Immature natural killer cell (primary cell): ENCODE measurements around the gene SCARB1. TPM values are rescaled to one million over a fixed set of nuclear protein-coding genes. Genes with fewer than 3 reads are reported as not detected.

Experiments used
- DNase-seq, 3 donors: peaks; one replicate each; pipeline ENCODE4 v3.0.0; 2022; ENCODE audit warnings: mixed read lengths in 1 of 3
- H3K27ac Mint-ChIP-seq, 6 donors: one replicate each; pipeline ENCODE4 v1.8.0; 2020; ENCODE audit warnings: mixed read lengths in 6 of 6, mild to moderate bottlenecking in 5 of 6, inconsistent platforms in 4 of 6, moderate library complexity in 3 of 6
- H3K27me3 Mint-ChIP-seq, 3 donors: one replicate each; pipeline ENCODE4 v1.8.0; 2020 to 2021; ENCODE audit warnings: low read depth in 3 of 3, mild to moderate bottlenecking in 3 of 3, mixed read lengths in 3 of 3, moderate library complexity in 3 of 3, inconsistent platforms in 1 of 3
- H3K36me3 Mint-ChIP-seq, 3 donors: one replicate each; pipeline ENCODE4 v1.8.0; 2020; ENCODE audit warnings: mixed read lengths in 3 of 3, inconsistent platforms in 2 of 3, mild to moderate bottlenecking in 2 of 3
- H3K4me1 Mint-ChIP-seq, 2 donors: one replicate each; pipeline ENCODE4 v1.8.0; 2020; ENCODE audit warnings: inconsistent platforms in 2 of 2, mild to moderate bottlenecking in 2 of 2, mixed read lengths in 2 of 2, moderate library complexity in 1 of 2
- H3K4me3 Mint-ChIP-seq, 5 donors: one replicate each; pipeline ENCODE4 v1.8.0; 2020; ENCODE audit warnings: mild to moderate bottlenecking in 5 of 5, mixed read lengths in 5 of 5, inconsistent platforms in 3 of 5, moderate library complexity in 3 of 5
- H3K9me3 Mint-ChIP-seq, 6 donors: one replicate each; pipeline ENCODE4 v1.8.0; 2020; ENCODE audit warnings: mild to moderate bottlenecking in 6 of 6, mixed read lengths in 6 of 6, inconsistent platforms in 4 of 6, moderate library complexity in 3 of 6
- polyA plus RNA-seq, 3 donors: library from polyadenylated mRNA; unstranded; fragments of 300-500 nt; fragmentation: Illumina TruSeq; gene quantifications; one replicate each; pipeline ENCODE4 v1.2.3, GENCODE V29; 2021

The SCARB1 gene
- polyA plus RNA-seq, 3 donors from 2014 or later, result 1.3 to 10.5 (median 2.4) TPM

DNA sequence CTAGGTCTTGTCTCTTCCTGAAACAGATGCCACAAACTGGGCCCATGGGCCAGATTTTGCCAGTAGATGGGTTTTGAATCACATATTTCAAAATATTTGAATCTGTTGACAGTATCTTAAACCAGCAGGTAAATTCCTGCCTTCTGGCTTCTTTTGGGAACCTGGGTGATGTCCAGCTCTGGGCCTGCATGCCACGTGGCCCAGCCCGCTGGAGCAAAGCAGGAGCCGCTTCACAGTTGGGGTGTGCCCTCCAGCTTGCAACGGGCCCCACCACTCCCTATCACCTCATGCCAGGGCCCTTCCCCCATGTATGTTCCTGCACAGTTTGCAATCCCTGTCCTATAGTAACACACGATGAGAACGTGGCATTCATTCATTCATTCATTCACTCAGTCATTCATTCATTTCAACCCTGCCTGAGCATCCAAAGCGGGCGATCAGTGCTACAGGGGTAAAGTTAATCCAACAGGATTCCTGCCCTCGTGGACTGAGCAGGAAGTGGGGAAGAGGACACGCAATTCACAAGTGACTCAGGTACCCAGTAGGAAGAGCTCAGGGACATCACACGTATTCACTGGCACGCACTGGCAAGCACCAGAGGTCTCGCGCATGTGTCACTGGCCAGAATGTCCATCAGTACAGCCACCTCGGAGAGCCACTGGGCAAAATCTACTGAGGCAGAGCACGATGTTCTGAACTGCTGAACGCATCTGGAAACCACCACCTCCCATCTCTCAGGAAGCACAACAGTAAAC, 27.8 kb downstream of the SCARB1 start:
- Mint-ChIP-seq H3K27me3 (peaks cover 0 to 3% (median 2%) of the 10 kb centered on the region in 3 donors), H3K36me3 (no peaks in the 10 kb centered on the region), H3K27ac (no peak overlapping the region), H3K9me3 (no peaks in the 10 kb centered on the region), H3K4me3 (no peak overlapping the region), H3K4me1 (no peaks in the 10 kb centered on the region)
- DNase-seq, result no peak

DNA sequence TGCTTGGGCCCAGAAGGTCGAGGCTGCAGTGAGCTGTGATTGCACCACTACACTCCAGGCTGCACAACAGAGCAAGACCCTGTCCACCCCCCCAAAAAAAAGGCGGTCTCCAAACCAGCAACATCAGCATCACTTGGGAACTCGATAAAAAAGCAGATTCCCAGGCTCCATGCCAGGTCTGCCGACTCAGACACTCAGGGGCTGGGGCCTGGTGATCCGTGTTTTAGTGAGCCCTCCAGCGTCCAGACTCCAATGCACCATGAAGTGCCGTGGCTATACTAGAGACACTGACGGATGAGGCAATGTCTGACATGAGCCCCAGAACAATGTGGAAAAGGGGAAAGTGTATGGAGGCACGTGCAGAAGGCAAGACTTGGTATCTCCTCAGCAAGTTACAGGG, 28.8 kb downstream of the SCARB1 start:
- no peak overlapping the region for H3K4me3 Mint-ChIP-seq
- H3K9me3 Mint-ChIP-seq, result no peaks in the 10 kb centered on the region
- H3K27ac Mint-ChIP-seq, result no peak overlapping the region
- no peaks in the 10 kb centered on the region for H3K36me3 Mint-ChIP-seq
- no peaks in the 10 kb centered on the region for H3K4me1 Mint-ChIP-seq
- DNase-seq, result no peak
- H3K27me3 Mint-ChIP-seq, result peaks cover 0 to 3% (median 2%) of the 10 kb centered on the region in 3 donors

DNA sequence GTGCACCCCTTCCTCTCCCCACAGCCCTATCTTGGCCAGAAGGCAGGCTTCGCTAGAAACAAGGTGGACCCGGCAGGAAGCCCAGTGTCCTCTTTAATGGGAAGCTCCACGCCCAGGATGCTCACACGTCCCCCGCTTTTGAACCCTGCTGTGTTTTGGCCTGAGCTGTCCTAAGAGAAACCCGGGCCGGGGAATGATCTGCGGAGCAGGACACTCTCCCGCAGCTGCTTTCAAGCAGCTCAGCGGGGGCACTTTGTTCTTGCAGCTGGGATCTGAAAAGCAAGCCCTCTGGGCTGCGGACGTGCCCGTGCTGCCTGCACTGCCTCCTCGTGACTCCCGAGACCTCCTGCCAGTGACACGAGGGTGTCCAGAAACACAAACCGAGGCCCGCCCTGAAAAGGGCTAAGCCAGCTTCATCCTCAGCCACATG, 30.0 kb downstream of the SCARB1 start:
- Mint-ChIP-seq H3K9me3 (no peaks in the 10 kb centered on the region), H3K4me3 (no peak overlapping the region), H3K27ac (peak overlapping the region in 1 of 6 donors; percentile 58), H3K36me3 (no peaks in the 10 kb centered on the region), H3K27me3 (peaks cover 0 to 2% (median 0%) of the 10 kb centered on the region in 3 donors), H3K4me1 (no peaks in the 10 kb centered on the region)
- DNase-seq, result no peak

DNA sequence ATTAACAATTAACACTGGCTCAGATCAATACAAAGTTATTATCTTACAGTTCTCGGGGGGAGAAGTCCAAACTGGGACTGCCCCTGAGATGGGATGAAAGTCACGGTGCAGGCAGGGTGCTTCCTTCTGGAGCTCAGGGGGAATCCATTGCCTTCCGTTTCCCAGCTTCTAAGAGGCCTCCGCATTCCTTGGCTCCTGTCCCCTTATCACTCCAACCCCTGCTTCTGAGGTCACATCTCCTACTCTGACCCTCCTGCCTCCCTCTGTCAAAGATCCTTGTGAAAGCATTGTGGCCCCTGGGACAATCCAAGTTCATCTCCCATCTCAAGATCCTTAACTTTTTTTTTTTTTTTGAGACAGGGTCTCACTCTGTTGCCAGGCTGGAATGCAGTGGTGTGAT, 30.8 kb downstream of the SCARB1 start:
- Mint-ChIP-seq H3K4me1 (no peaks in the 10 kb centered on the region), H3K27me3 (peaks cover 0 to 2% (median 0%) of the 10 kb centered on the region in 3 donors), H3K4me3 (no peak overlapping the region), H3K36me3 (no peaks in the 10 kb centered on the region), H3K9me3 (no peaks in the 10 kb centered on the region), H3K27ac (no peak overlapping the region)
- DNase-seq, result no peak

DNA sequence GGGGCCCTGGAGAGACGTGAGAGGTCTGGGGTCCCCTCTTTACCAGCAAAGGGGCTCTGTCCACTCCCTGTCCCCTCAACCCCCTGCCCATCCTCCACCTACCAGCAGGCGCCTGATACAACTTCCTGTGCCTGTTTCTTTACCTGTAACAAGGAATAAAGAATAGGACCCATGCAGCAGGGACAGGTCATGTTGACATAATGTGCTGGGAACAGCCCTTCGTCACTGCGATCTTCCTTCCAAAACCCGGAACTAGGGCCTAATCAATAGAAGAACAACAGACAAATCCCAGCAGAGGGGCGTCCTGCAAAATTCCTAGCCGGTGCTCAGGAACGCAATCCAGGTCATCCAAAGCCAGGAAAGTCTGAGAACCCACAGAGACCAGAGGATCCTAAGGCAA, 32.1 kb downstream of the SCARB1 start:
- no peak overlapping the region for H3K27ac Mint-ChIP-seq
- H3K4me3 Mint-ChIP-seq, result no peak overlapping the region
- DNase-seq, result no peak
- peaks cover 0 to 4% (median 1%) of the 10 kb centered on the region in 3 donors for H3K27me3 Mint-ChIP-seq
- no peaks in the 10 kb centered on the region for H3K9me3 Mint-ChIP-seq
- H3K36me3 Mint-ChIP-seq, result no peaks in the 10 kb centered on the region
- no peaks in the 10 kb centered on the region for H3K4me1 Mint-ChIP-seq

DNA sequence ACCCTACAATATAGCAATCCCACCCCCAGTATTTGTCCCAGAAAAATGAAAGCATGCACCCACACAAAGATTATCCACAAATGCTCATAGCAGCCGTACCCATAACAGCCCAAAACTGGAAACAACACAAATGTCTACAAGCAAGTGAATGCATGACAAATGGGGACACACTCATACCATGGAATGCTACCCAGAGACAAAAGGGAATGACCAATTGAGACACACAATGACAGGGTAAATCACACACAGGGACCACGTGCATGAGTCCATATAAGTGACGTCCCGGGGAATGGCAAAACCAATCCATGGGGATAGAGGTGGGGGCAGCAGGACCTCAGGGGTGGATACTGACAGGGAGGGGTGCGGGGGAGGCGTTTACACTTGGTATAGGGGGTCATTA, 33.4 kb downstream of the SCARB1 start:
- no peaks in the 10 kb centered on the region for H3K9me3 Mint-ChIP-seq
- no peaks in the 10 kb centered on the region for H3K36me3 Mint-ChIP-seq
- H3K27me3 Mint-ChIP-seq, result peaks cover 0 to 4% (median 1%) of the 10 kb centered on the region in 3 donors
- H3K27ac Mint-ChIP-seq, result no peak overlapping the region
- H3K4me1 Mint-ChIP-seq, result no peaks in the 10 kb centered on the region
- no peak overlapping the region for H3K4me3 Mint-ChIP-seq
- no peak for DNase-seq

DNA sequence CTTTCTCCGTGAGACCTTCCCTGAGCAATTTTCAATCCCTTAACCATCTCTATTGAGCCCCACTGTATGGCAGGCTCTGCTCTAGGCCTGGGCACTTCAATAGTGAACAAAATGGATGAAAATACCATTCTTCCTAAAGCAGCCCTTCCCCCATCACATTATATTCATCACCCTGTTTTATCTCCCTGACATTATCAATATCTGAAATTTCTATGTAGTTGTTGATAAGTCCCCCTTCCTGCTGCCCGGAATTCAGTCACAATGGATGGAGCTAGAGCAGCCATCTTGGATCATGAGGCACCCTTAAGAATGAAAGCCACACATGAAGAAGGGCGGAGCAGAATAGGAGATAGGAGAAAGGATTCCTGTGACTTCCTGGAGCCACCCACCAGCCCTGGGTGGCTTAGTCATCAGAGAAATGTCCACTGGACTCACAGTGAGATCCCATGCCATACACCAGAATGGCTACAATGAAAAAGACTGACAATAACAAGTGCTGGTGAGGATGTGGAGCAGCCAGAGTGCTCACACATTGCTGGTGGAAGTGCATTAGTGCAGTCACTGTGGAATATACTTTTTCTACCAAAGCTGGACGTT, 33.9 kb downstream of the SCARB1 start:
- DNase-seq, result no peak
- Mint-ChIP-seq H3K9me3 (no peaks in the 10 kb centered on the region), H3K4me3 (no peak overlapping the region), H3K27me3 (peaks cover 0 to 4% (median 1%) of the 10 kb centered on the region in 3 donors), H3K27ac (no peak overlapping the region), H3K4me1 (no peaks in the 10 kb centered on the region), H3K36me3 (no peaks in the 10 kb centered on the region)

DNA sequence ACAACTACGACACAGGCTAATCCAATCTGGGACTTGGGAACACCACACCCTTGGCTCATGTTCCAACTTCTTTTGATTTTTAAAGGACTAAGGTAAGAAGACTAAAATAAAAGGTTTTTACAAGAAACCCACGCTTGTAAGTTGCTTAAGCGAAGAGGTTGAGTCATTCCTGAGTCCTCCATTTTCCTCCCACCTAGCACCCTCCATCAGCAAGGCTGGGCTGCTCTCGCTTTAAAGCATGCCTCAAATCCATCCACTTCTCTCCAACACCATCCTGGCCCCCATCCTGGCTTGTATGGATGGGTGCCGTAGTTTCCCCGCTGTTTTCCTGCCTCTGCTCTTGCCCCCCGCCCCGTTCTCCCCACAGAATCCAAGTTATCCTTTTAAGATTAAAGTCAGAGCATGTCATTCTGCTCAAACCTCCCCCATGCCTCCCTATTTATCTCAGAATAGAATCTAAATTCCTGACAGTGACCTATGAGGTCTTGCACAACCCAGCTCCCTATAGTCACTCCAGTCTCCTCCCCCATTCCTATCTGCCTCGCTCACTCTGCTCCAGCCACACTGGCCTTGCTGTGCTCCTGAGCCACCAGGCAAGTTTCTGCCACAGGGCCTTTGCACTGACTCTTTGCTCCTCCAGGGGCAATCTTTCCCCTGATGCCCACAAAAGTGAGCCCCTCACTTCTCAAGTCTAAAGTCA, 34.5 kb downstream of the SCARB1 start:
- Mint-ChIP-seq H3K9me3 (no peaks in the 10 kb centered on the region), H3K36me3 (no peaks in the 10 kb centered on the region), H3K27ac (no peak overlapping the region), H3K4me3 (no peak overlapping the region), H3K27me3 (peaks cover 0 to 2% (median 1%) of the 10 kb centered on the region in 3 donors), H3K4me1 (no peaks in the 10 kb centered on the region)
- DNase-seq, result no peak

DNA sequence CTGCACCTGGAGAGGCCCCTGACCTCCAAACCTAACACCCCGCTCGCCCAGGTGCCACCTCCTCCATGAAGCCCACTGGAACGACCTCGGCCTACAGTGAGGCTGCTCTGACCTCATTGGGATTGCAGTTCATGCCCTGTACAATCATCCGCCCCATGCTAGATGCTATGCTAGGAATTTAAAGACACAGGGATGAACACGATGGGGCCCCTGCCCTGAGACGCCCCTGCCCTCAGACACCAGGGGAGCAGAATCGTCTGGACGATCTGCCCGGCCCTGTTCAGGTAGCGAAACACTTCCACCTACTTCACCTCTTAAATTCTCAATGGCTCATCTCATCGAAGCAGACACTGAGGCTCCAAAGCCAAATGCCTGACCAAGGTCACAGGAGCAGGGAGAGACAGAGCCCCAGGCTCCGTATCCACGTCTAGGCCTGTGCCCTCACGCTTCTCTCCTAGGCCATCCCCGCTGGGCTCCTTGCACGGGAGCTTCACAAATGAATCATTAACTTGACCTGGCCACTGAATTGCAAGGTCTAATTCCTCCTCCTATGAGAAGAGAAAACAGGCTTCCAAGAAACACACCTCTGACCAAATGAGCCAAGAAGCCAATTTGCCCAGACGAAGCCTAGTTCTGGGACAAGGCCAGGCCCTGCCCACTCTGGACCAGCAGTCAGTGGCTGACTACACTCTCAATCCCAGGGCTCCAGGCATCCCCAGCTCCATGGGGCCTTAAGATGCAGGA, 35.2 kb downstream of the SCARB1 start:
- Mint-ChIP-seq H3K4me3 (no peak overlapping the region), H3K36me3 (no peaks in the 10 kb centered on the region), H3K27me3 (peaks cover 0 to 2% (median 1%) of the 10 kb centered on the region in 3 donors), H3K27ac (no peak overlapping the region), H3K9me3 (no peaks in the 10 kb centered on the region), H3K4me1 (no peaks in the 10 kb centered on the region)
- DNase-seq, result no peak

DNA sequence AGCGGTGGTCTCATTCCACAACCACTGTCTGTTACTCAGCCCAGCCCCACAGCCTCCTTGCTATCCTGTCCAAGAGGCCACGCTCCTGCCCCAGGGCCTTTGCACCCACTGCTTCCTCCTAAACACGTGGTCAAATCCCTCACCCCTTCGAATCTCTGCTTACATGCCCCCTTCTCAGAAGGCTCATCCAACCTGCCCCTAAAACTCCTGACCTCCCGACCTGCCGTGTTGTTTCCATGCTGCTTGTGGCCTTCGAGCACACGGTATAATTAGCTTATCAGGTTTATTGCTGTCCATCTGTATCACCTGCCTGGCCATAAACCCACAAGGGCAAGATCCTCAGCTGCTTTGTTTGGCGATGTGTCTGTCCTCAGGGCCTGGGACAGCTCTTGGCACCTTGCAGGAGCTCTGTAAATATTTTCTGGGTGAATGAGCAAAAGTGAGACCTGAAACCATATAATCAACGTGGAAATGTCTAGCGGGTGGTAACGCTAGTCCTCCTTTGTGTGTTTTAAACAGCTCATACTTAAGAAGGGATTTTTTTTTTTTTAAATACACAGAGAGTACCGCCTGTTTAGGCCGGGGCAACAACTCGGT, 36.0 kb downstream of the SCARB1 start:
- H3K27me3 Mint-ChIP-seq, result peaks cover 0 to 2% (median 1%) of the 10 kb centered on the region in 3 donors
- H3K27ac Mint-ChIP-seq, result no peak overlapping the region
- H3K36me3 Mint-ChIP-seq, result no peaks in the 10 kb centered on the region
- no peaks in the 10 kb centered on the region for H3K4me1 Mint-ChIP-seq
- DNase-seq, result no peak
- H3K9me3 Mint-ChIP-seq, result no peaks in the 10 kb centered on the region
- no peak overlapping the region for H3K4me3 Mint-ChIP-seq

DNA sequence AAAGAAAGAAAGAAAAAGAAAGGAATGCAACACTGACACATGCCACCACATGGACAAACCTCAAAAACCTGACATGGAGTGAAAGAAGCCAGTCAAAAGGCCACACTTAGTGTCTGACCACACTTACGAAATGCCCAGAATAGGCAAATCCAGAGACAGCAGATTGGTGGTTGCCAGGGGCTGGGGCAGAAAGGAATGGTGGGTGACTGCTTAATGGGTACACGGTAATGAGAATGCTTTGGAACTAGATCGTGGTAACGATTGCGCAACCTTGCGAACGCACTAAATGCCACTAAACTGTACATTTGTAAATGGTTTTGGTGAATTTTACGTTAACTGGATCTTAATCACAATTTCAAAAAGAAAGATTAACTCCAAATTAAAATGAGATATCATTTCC, 39.5 kb downstream of the SCARB1 start:
- H3K36me3 Mint-ChIP-seq, result no peaks in the 10 kb centered on the region
- no peak overlapping the region for H3K27ac Mint-ChIP-seq
- H3K27me3 Mint-ChIP-seq, result peaks cover 2 to 3% (median 3%) of the 10 kb centered on the region in 3 donors
- no peak overlapping the region for H3K4me3 Mint-ChIP-seq
- H3K4me1 Mint-ChIP-seq, result no peaks in the 10 kb centered on the region
- no peak for DNase-seq
- H3K9me3 Mint-ChIP-seq, result no peaks in the 10 kb centered on the region

DNA sequence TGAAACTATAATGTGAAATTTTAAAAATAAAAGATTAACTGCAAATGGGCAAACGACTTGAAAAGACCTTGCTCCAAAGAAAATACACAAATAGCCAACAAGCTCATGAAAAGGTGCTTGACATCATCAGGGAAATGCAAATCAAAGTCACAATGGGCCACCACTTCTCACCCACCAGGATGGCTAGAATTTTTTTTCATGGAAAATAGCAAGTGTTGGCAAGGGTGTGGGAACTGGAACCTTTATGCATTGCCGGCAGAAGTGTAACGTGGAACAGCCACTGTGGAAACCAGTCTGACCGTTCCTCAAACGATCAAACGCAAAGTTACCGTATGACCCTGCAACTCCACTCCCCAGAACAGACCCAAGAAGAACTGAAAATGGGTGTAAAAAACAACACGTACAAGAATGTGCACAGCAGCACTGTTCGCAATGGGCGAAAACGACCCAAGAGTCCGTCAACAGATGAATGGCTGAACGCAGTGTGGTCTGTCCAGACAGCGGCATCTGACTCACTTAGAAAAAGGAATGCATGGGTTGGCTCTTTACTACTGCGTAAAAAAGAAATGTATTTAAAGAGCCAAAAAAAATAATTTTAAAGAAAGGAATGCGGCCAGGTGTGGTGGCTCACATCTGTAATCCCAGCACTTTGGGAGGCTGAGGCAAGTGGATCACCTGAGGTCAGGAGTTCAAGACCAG, 40.2 kb downstream of the SCARB1 start:
- H3K36me3 Mint-ChIP-seq, result no peaks in the 10 kb centered on the region
- H3K27ac Mint-ChIP-seq, result no peak overlapping the region
- peaks cover 2 to 3% (median 3%) of the 10 kb centered on the region in 3 donors for H3K27me3 Mint-ChIP-seq
- no peaks in the 10 kb centered on the region for H3K9me3 Mint-ChIP-seq
- no peak for DNase-seq
- H3K4me3 Mint-ChIP-seq, result no peak overlapping the region
- no peaks in the 10 kb centered on the region for H3K4me1 Mint-ChIP-seq

DNA sequence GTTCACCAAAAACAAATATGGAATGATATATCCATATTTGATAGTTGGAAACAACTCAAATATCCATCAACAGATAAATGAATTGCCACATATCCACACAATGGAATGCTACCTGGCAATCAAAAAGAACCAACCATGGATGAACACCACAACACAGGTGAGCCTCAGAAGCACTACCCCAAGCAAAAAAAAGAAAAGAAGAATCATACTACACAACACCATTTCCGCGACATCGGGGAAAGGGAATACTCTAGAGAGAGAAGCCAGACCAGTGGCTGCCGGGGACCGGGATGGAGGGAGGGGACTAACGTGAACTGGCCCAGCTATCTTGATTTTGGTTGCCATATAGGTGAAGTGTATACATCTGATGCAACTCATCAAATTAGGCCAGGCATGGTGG, 41.4 kb downstream of the SCARB1 start:
- no peaks in the 10 kb centered on the region for H3K4me1 Mint-ChIP-seq
- peaks cover 2 to 3% (median 3%) of the 10 kb centered on the region in 3 donors for H3K27me3 Mint-ChIP-seq
- no peaks in the 10 kb centered on the region for H3K9me3 Mint-ChIP-seq
- H3K36me3 Mint-ChIP-seq, result no peaks in the 10 kb centered on the region
- H3K27ac Mint-ChIP-seq, result no peak overlapping the region
- H3K4me3 Mint-ChIP-seq, result no peak overlapping the region
- DNase-seq, result no peak
